Neural crest cell (in vitro differentiated cells): ENCODE data around the gene SMIM35. TPM values are rescaled to one million over a fixed set of nuclear protein-coding genes. Genes with fewer than 3 reads are reported as not detected.

ENCODE experiments used
- DNase-seq: peaks from one replicate; pipeline ENCODE4 v3.0.0; 2021; ENCODE audit warnings: low read depth, mixed read lengths, low spot score
- H3K27ac Mint-ChIP-seq: one replicate; pipeline ENCODE4 v1.8.0; 2021; ENCODE audit warnings: mild to moderate bottlenecking, mixed read lengths; ENCODE audit not compliant: unreplicated experiment
- H3K27me3 Mint-ChIP-seq: 2 replicates; pipeline ENCODE4 v1.8.0; 2021; ENCODE audit warnings: low read depth, mild to moderate bottlenecking, mixed read lengths
- H3K36me3 Mint-ChIP-seq: 2 replicates; pipeline ENCODE4 v1.8.0; 2021; ENCODE audit warnings: low read depth, mild to moderate bottlenecking, mixed read lengths
- H3K4me1 Mint-ChIP-seq: 2 replicates; pipeline ENCODE4 v1.8.0; 2021; ENCODE audit warnings: mixed read lengths
- H3K4me3 Mint-ChIP-seq: one replicate; pipeline ENCODE4 v1.8.0; 2021; ENCODE audit warnings: mild to moderate bottlenecking, mixed read lengths
- H3K9me3 Mint-ChIP-seq: 2 replicates; pipeline ENCODE4 v1.8.0; 2021; ENCODE audit warnings: mixed read lengths
- CTCF ChIP-seq: fragments of 200-600 bp; sonication (generic); conservative IDR thresholded peaks from 2 replicates; pipeline ENCODE4 v1.5.0; 2021; ENCODE audit warnings: antibody characterized with exemption, mild to moderate bottlenecking
- total RNA-seq: library from RNA; stranded (reverse); gene quantifications from 2 replicates; pipeline ENCODE4 v1.2.1, GENCODE V29; 2021

The SMIM35 gene
- total RNA-seq, 1 donor from 2014 or later = not detected

GRCh38 chr11:117997823-117998579 is 88.8 kb downstream of the SMIM35 start:
- H3K4me3 Mint-ChIP-seq = no peak overlapping the region
- no peaks in the 10 kb centered on the region for H3K27me3 Mint-ChIP-seq
- TF ChIP-seq CTCF = no peak
- H3K36me3 Mint-ChIP-seq = no peaks in the 10 kb centered on the region
- H3K27ac Mint-ChIP-seq = no peak overlapping the region
- H3K9me3 Mint-ChIP-seq = no peaks in the 10 kb centered on the region
- peaks cover 7% of the 10 kb centered on the region for H3K4me1 Mint-ChIP-seq
- no peak for DNase-seq

GRCh38 chr11:117997406-117997805 is 89.4 kb downstream of the SMIM35 start:
- Mint-ChIP-seq H3K27me3 (no peaks in the 10 kb centered on the region), H3K36me3 (no peaks in the 10 kb centered on the region), H3K27ac (no peak overlapping the region), H3K4me3 (no peak overlapping the region), H3K9me3 (peaks cover 2% of the 10 kb centered on the region), H3K4me1 (peaks cover 3% of the 10 kb centered on the region)
- no peak for TF ChIP-seq CTCF
- no peak for DNase-seq

GRCh38 chr11:117996058-117996457 is 90.7 kb downstream of the SMIM35 start:
- TF ChIP-seq CTCF = no peak
- Mint-ChIP-seq H3K27ac (no peak overlapping the region), H3K27me3 (no peaks in the 10 kb centered on the region), H3K4me3 (no peak overlapping the region), H3K4me1 (no peaks in the 10 kb centered on the region), H3K36me3 (no peaks in the 10 kb centered on the region), H3K9me3 (peaks cover 2% of the 10 kb centered on the region)
- DNase-seq = no peak

- H3K9me3 Mint-ChIP-seq = peaks cover 2% of the 10 kb centered on the region
- DNase-seq = no peak
- no peaks in the 10 kb centered on the region for H3K4me1 Mint-ChIP-seq
- H3K4me3 Mint-ChIP-seq = no peak overlapping the region
- no peak overlapping the region for H3K27ac Mint-ChIP-seq
- no peaks in the 10 kb centered on the region for H3K36me3 Mint-ChIP-seq
- no peak for TF ChIP-seq CTCF
- H3K27me3 Mint-ChIP-seq = no peaks in the 10 kb centered on the region
Observed at GRCh38 chr11:117995472-117995871, 91.3 kb downstream of the SMIM35 start.

GRCh38 chr11:117993988-117994745 is 92.6 kb downstream of the SMIM35 start:
- H3K27me3 Mint-ChIP-seq = peaks cover 3% of the 10 kb centered on the region
- no peak for DNase-seq
- peaks cover 2% of the 10 kb centered on the region for H3K9me3 Mint-ChIP-seq
- no peaks in the 10 kb centered on the region for H3K4me1 Mint-ChIP-seq
- no peak for TF ChIP-seq CTCF
- no peaks in the 10 kb centered on the region for H3K36me3 Mint-ChIP-seq
- no peak overlapping the region for H3K4me3 Mint-ChIP-seq
- no peak overlapping the region for H3K27ac Mint-ChIP-seq
